Measurements from ENCODE around the gene SDHC. TPM values are rescaled to one million over a fixed set of nuclear protein-coding genes. Genes with fewer than 3 reads are reported as not detected.

Gene SDHC
- total and polyA plus RNA-seq, 2 of the 13 experiments (the other 11 are each of a cell fraction or from before 2014, with no cell fraction given), result 27.1 to 229 TPM

GRCh38 chr1:161350671-161351070 lies 36.5 kb downstream of the SDHC start:
- WGBS (ENCODE audit: low lambda C conversion rate), result 100% methylated on average over 1 of the region's 1 CpG
- no peak overlapping the region for H3K4me2 ChIP-seq (ENCODE audit: low read depth, low read length)
- no peak for DNase-seq (ENCODE audit: low spot score)
- peaks cover 1 to 27% of the 10 kb centered on the region in 2 experiments; a peak in 4 of 5 replicates for H3K36me3 ChIP-seq (replicated peaks in 1 of 2; ENCODE audit: control insufficient read depth in 1 of 2, insufficient read depth in 2 of 2, low read length in 2 of 2)
- H3K9ac ChIP-seq (ENCODE audit: insufficient read depth, low read depth, low read length), result no peak overlapping the region
- in situ Hi-C loops (cut with HindIII; ENCODE audit: extremely low pct_ligation_motif_present, low pct_unique_long_range_greater_than_20kb), result no loop called here
- POLR2A ChIA-PET, result no interaction called here
- CTCF ChIA-PET (ENCODE audit: low intra/inter-chr PET ratio, low total read pairs), result no interaction called here
- no peaks in the 10 kb centered on the region for H4K20me1 ChIP-seq (ENCODE audit: insufficient read depth, low read length)
- intact Hi-C loops (cut with micrococcal nuclease; ENCODE audit: unreplicated experiment), result no loop called here
- no TSS peak for BruUV-seq (replicated peaks)
- ATAC-seq, result no peak
- no peaks in the 10 kb centered on the region for H3K4me1 ChIP-seq (ENCODE audit: insufficient read depth, low read length)
- no peaks in the 10 kb centered on the region for H3K27me3 ChIP-seq (ENCODE audit: control insufficient read depth in 1 of 2, insufficient read depth in 2 of 2, low read length in 2 of 2)
- no peak for FAIRE-seq
- H3K27ac ChIP-seq (ENCODE audit: extremely low read length, insufficient read depth, low read length), result no peak overlapping the region
- peaks cover 2% of the 10 kb centered on the region for H3K79me2 ChIP-seq (ENCODE audit: insufficient read depth, low read length)
- TF ChIP-seq ZNF513 (CRISPR knock-in tag; conservative IDR thresholded peaks at IDR 0.05) (no peak), ZNF180 (CRISPR knock-in tag; IDR thresholded peaks at IDR 0.05; ENCODE audit: borderline replicate concordance, low read depth) (no peak), SCMH1 (CRISPR knock-in tag; IDR thresholded peaks at IDR 0.05; ENCODE audit: borderline replicate concordance) (no peak), BCL3 (CRISPR knock-in tag; IDR thresholded peaks at IDR 0.05) (no peak), DZIP1 (CRISPR knock-in tag; IDR thresholded peaks at IDR 0.05) (no peak), ZNF556 (CRISPR knock-in tag; IDR thresholded peaks at IDR 0.05; ENCODE audit: borderline replicate concordance) (no peak)
- H3K4me3 ChIP-seq (replicated peaks in 1 of 3; ENCODE audit: insufficient read depth in 1 of 3, low read depth in 2 of 3, low read length in 3 of 3), result no peak overlapping the region
- no peak overlapping the region for H2AFZ ChIP-seq (ENCODE audit: low read length)
- no peaks in the 10 kb centered on the region for H3K9me3 ChIP-seq (ENCODE audit: low read length)
